Neural progenitor cell (in vitro differentiated cells): ENCODE data around the gene RPA1. TPM values are rescaled to one million over a fixed set of nuclear protein-coding genes. Genes with fewer than 3 reads are reported as not detected.

Experiments used
- DNase-seq: peaks from one replicate; pipeline ENCODE4 v3.0.0-alpha.2; 2016; ENCODE audit warnings: low spot score
- H2AFZ ChIP-seq: fragments of 200-600 bp; sonication (generic); replicated peaks from 2 replicates; pipeline ENCODE4 v1.6.1; 2016; ENCODE audit warnings: antibody characterized with exemption
- H3F3A ChIP-seq: fragments of 200-600 bp; sonication (generic); 2 replicates; pipeline ENCODE4 v1.6.1; 2016; ENCODE audit warnings: antibody characterized with exemption, low read depth
- H3K27ac ChIP-seq: fragments of 200-600 bp; sonication (generic); 2 replicates; pipeline ENCODE4 v1.5.1; 2016; ENCODE audit warnings: mild to moderate bottlenecking
- H3K27me3 ChIP-seq: fragments of 200-600 bp; sonication (generic); 2 replicates; pipeline ENCODE4 v1.6.1; 2016; ENCODE audit warnings: mild to moderate bottlenecking, moderate library complexity
- H3K36me3 ChIP-seq: fragments of 200-600 bp; sonication (generic); 2 replicates; pipeline ENCODE4 v1.5.1; 2016
- H3K4me1 ChIP-seq: fragments of 200-600 bp; sonication (generic); 2 replicates; pipeline ENCODE4 v1.6.1; 2016; ENCODE audit warnings: mixed run types
- H3K4me2 ChIP-seq: fragments of 200-600 bp; sonication (generic); 2 replicates; pipeline ENCODE4 v1.6.1; 2016
- H3K4me3 ChIP-seq: fragments of 200-600 bp; sonication (generic); 2 replicates; pipeline ENCODE4 v1.5.1; 2016
- H3K79me2 ChIP-seq: fragments of 200-600 bp; sonication (generic); 2 replicates; pipeline ENCODE4 v1.6.1; 2016; ENCODE audit warnings: low read depth
- H3K9ac ChIP-seq: fragments of 200-600 bp; sonication (generic); 2 replicates; pipeline ENCODE4 v1.6.1; 2016
- H3K9me3 ChIP-seq: fragments of 200-600 bp; sonication (generic); 2 replicates; pipeline ENCODE4 v1.5.1; 2016; ENCODE audit warnings: low read depth
- H4K20me1 ChIP-seq: fragments of 200-600 bp; sonication (generic); 2 replicates; pipeline ENCODE4 v1.6.1; 2016; ENCODE audit warnings: low read depth
- H3K27ac Mint-ChIP-seq: 3 replicates; pipeline ENCODE4 v1.8.0; 2021; ENCODE audit warnings: mixed read lengths
- H3K27me3 Mint-ChIP-seq: 2 replicates; pipeline ENCODE4 v1.8.0; 2022; ENCODE audit warnings: low read depth, mild to moderate bottlenecking, inconsistent platforms, moderate library complexity, mixed read lengths; ENCODE audit not compliant: insufficient read depth
- H3K36me3 Mint-ChIP-seq: 3 replicates; pipeline ENCODE4 v1.8.0; 2021; ENCODE audit warnings: mixed read lengths
- H3K4me1 Mint-ChIP-seq: 3 replicates; pipeline ENCODE4 v1.8.0; 2021; ENCODE audit warnings: mixed read lengths
- H3K4me3 Mint-ChIP-seq: 3 replicates; pipeline ENCODE4 v1.8.0; 2021; ENCODE audit warnings: mild to moderate bottlenecking, moderate library complexity, mixed read lengths
- H3K9me3 Mint-ChIP-seq: 3 replicates; pipeline ENCODE4 v1.8.0; 2020; ENCODE audit warnings: mixed read lengths
- EZH2 ChIP-seq: fragments of 200-600 bp; sonication (generic); IDR thresholded peaks from 2 replicates; pipeline ENCODE4 v1.6.1; 2017; ENCODE audit warnings: antibody characterized with exemption, mild to moderate bottlenecking, moderate library complexity
- EZH2phosphoT487 ChIP-seq: fragments of 200-600 bp; sonication (generic); IDR thresholded peaks from 2 replicates; pipeline ENCODE4 v1.6.1; 2017; ENCODE audit warnings: antibody characterized with exemption
- total RNA-seq: library from RNA; depleted of rRNA; stranded (reverse); fragments of >200 nt; gene quantifications from 2 replicates; pipeline ENCODE4 v1.2.3, GENCODE V29; 2015; ENCODE audit warnings: low replicate concordance
- TF ChIP-seq, protein P1 (sequence below): fragments of 200-600 bp; sonication (generic); IDR thresholded peaks from 2 replicates; pipeline ENCODE4 v1.5.1; 2017; ENCODE audit warnings: antibody characterized with exemption, mild to moderate bottlenecking

Gene RPA1
- total RNA-seq, 1 donor from 2014 or later: 94.4 TPM

GRCh38 chr17:1800712-1801111 is 29.1 kb upstream of the RPA1 start:
- no peaks in the 10 kb centered on the region for H3K4me1 Mint-ChIP-seq
- no peak overlapping the region for H3K27ac ChIP-seq
- no peaks in the 10 kb centered on the region for H3K9me3 ChIP-seq
- DNase-seq: no peak
- H4K20me1 ChIP-seq: peaks cover 3% of the 10 kb centered on the region
- peaks cover 7% of the 10 kb centered on the region for H3K79me2 ChIP-seq
- no peaks in the 10 kb centered on the region for H3K27me3 Mint-ChIP-seq
- H3K9ac ChIP-seq: no peak overlapping the region
- no peak overlapping the region for H3K4me3 Mint-ChIP-seq
- TF ChIP-seq EZH2 (no peak), EZH2phosphoT487 (no peak)
- TF ChIP-seq, protein P1, sequence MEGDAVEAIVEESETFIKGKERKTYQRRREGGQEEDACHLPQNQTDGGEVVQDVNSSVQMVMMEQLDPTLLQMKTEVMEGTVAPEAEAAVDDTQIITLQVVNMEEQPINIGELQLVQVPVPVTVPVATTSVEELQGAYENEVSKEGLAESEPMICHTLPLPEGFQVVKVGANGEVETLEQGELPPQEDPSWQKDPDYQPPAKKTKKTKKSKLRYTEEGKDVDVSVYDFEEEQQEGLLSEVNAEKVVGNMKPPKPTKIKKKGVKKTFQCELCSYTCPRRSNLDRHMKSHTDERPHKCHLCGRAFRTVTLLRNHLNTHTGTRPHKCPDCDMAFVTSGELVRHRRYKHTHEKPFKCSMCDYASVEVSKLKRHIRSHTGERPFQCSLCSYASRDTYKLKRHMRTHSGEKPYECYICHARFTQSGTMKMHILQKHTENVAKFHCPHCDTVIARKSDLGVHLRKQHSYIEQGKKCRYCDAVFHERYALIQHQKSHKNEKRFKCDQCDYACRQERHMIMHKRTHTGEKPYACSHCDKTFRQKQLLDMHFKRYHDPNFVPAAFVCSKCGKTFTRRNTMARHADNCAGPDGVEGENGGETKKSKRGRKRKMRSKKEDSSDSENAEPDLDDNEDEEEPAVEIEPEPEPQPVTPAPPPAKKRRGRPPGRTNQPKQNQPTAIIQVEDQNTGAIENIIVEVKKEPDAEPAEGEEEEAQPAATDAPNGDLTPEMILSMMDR: no peak
- H3K9me3 Mint-ChIP-seq: no peaks in the 10 kb centered on the region
- no peak overlapping the region for H2AFZ ChIP-seq
- no peak overlapping the region for H3K4me2 ChIP-seq
- H3K4me1 ChIP-seq: no peaks in the 10 kb centered on the region
- H3K27me3 ChIP-seq: no peaks in the 10 kb centered on the region
- H3K27ac Mint-ChIP-seq: no peak overlapping the region
- no peaks in the 10 kb centered on the region for H3K36me3 ChIP-seq
- no peak overlapping the region for H3K4me3 ChIP-seq
- no peaks in the 10 kb centered on the region for H3F3A ChIP-seq
- H3K36me3 Mint-ChIP-seq: peaks cover 26% of the 10 kb centered on the region

DNA sequence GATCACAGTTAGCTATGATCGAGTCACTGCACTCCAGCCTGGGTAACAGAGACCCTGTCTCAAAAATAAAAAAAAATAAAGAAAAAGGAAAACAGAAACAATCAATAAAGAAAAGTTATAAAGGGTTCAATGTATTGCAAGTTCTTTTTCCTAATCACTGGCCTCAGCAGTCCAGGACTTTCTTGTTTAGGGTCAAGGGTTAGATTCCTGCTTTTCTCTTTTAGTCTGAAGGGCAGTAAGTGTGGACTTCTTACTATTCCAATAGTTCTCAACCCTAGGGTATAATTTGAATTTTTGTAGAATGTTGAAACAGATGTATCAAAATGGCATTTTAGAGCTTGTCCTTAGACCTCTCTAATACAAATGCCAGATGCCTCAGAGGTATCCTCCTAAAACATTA is 27.4 kb upstream of the RPA1 start:
- peaks cover 23% of the 10 kb centered on the region for H3K36me3 Mint-ChIP-seq
- TF ChIP-seq EZH2phosphoT487 (no peak), EZH2 (no peak)
- TF ChIP-seq, protein P1: no peak
- no peaks in the 10 kb centered on the region for H3F3A ChIP-seq
- H3K9ac ChIP-seq: no peak overlapping the region
- H3K27me3 Mint-ChIP-seq: no peaks in the 10 kb centered on the region
- no peaks in the 10 kb centered on the region for H3K9me3 ChIP-seq
- H3K36me3 ChIP-seq: no peaks in the 10 kb centered on the region
- H3K79me2 ChIP-seq: peaks cover 4% of the 10 kb centered on the region
- H3K9me3 Mint-ChIP-seq: no peaks in the 10 kb centered on the region
- no peak for DNase-seq
- no peak overlapping the region for H2AFZ ChIP-seq
- no peaks in the 10 kb centered on the region for H3K27me3 ChIP-seq
- peaks cover 3% of the 10 kb centered on the region for H4K20me1 ChIP-seq
- H3K27ac Mint-ChIP-seq: no peak overlapping the region
- H3K4me1 ChIP-seq: no peaks in the 10 kb centered on the region
- no peak overlapping the region for H3K4me3 ChIP-seq
- H3K4me1 Mint-ChIP-seq: no peaks in the 10 kb centered on the region
- H3K27ac ChIP-seq: no peak overlapping the region
- no peak overlapping the region for H3K4me2 ChIP-seq
- no peak overlapping the region for H3K4me3 Mint-ChIP-seq

GRCh38 chr17:1803280-1803679 is 26.5 kb upstream of the RPA1 start:
- Histone ChIP-seq H3K9me3 (no peaks in the 10 kb centered on the region), H4K20me1 (peaks cover 3% of the 10 kb centered on the region), H3K79me2 (peaks cover 4% of the 10 kb centered on the region), H3K9ac (no peak overlapping the region), H3K4me1 (no peaks in the 10 kb centered on the region), H3K4me3 (no peak overlapping the region), H3K4me2 (no peak overlapping the region), H3K36me3 (no peaks in the 10 kb centered on the region), H3K27me3 (no peaks in the 10 kb centered on the region), H2AFZ (no peak overlapping the region), H3K27ac (no peak overlapping the region), H3F3A (no peaks in the 10 kb centered on the region)
- Mint-ChIP-seq H3K27me3 (no peaks in the 10 kb centered on the region), H3K27ac (peak overlapping the region; percentile 53), H3K36me3 (peaks cover 25% of the 10 kb centered on the region), H3K4me1 (no peaks in the 10 kb centered on the region), H3K9me3 (no peaks in the 10 kb centered on the region), H3K4me3 (no peak overlapping the region)
- DNase-seq: no peak
- TF ChIP-seq, protein P1: no peak
- TF ChIP-seq EZH2 (no peak), EZH2phosphoT487 (no peak)
